ENCODE results near the gene PDGFD. TPM values are rescaled to one million over a fixed set of nuclear protein-coding genes. Genes with fewer than 3 reads are reported as not detected.

Gene PDGFD
- total RNA-seq, 1 donor from 2014 or later, result not detected

DNA sequence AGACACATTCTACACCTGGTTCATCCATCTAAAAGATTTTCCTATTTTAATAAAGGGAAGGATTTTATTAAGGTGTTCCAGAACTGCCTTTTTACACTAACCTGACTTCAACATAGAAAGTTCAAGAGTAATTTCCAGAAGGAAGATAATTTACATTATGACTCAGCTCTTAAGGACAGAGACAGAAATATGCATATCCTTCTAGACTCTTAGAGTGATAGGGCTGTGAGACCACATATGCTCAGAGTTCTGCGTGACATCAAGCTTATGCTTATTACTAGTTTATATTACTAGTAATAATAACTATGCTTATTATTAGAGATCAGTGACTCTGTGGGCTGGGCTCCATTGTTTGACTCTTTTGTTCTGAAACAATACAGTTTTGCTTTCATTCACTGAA, 4.6 kb downstream of the PDGFD start:
- DNase-seq (ENCODE audit: low spot score), result no peak
- Mint-ChIP-seq H3K36me3 (ENCODE audit: low read depth) (no peaks in the 10 kb centered on the region), H3K9me3 (no peaks in the 10 kb centered on the region), H3K27ac (no peak overlapping the region), H3K27me3 (ENCODE audit: low read depth) (peaks cover 16% of the 10 kb centered on the region), H3K4me3 (ENCODE audit: low read depth) (no peak overlapping the region), H3K4me1 (ENCODE audit: low read depth) (peaks cover 4% of the 10 kb centered on the region)
- intact Hi-C loops (cut with micrococcal nuclease), result no loop called here

DNA sequence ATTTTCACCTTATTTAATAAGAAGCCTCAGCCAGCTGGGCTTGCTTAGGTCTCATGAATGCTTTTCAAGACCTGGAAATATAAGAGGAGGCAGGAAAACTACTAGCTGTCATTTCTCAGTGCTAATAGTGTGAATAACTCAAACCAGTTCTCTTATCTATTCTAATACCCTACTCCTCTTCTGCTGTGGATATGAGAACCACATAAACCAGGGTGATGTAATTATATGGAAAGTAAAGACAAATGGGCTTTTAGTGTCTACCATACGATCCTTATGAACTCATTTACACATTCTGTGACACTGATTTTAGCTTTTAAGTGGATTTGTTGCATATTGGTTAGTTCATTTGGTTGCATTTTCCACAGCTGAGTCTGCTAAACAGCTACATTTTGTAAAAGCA, 8.6 kb downstream of the PDGFD start:
- H3K36me3 Mint-ChIP-seq (ENCODE audit: low read depth), result no peaks in the 10 kb centered on the region
- intact Hi-C loops (cut with micrococcal nuclease), result no loop called here
- no peaks in the 10 kb centered on the region for H3K9me3 Mint-ChIP-seq
- DNase-seq (ENCODE audit: low spot score), result no peak
- no peaks in the 10 kb centered on the region for H3K4me1 Mint-ChIP-seq (ENCODE audit: low read depth)
- no peak overlapping the region for H3K4me3 Mint-ChIP-seq (ENCODE audit: low read depth)
- H3K27me3 Mint-ChIP-seq (ENCODE audit: low read depth), result no peaks in the 10 kb centered on the region
- H3K27ac Mint-ChIP-seq, result no peak overlapping the region

DNA sequence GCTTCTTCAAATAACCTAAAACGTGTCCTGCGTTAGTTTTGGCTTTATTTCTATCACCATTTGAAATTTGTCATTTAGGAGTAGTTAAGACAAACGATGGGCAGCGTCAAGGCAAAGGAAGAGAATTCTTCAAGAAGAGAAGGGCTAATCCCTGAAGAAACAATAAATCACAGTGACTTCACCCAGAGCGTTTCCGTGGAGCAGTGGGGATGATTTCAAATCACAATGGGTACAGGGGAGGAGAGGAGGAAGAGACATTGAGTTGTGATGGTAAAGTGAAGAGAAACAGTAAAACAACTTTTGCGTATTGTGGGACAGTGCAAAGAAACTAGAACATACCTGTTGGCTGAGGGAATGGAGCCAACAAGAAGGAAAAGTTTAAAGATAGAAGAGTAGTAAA, 9.7 kb downstream of the PDGFD start:
- Mint-ChIP-seq H3K9me3 (no peaks in the 10 kb centered on the region), H3K4me3 (ENCODE audit: low read depth) (no peak overlapping the region), H3K4me1 (ENCODE audit: low read depth) (no peaks in the 10 kb centered on the region), H3K27ac (no peak overlapping the region), H3K36me3 (ENCODE audit: low read depth) (no peaks in the 10 kb centered on the region), H3K27me3 (ENCODE audit: low read depth) (no peaks in the 10 kb centered on the region)
- intact Hi-C loops (cut with micrococcal nuclease), result loop anchor here (5.0 kb wide), 1 partner anchor 472 kb away; no protein-coding TSS in a partner anchor
- DNase-seq (ENCODE audit: low spot score), result no peak

DNA sequence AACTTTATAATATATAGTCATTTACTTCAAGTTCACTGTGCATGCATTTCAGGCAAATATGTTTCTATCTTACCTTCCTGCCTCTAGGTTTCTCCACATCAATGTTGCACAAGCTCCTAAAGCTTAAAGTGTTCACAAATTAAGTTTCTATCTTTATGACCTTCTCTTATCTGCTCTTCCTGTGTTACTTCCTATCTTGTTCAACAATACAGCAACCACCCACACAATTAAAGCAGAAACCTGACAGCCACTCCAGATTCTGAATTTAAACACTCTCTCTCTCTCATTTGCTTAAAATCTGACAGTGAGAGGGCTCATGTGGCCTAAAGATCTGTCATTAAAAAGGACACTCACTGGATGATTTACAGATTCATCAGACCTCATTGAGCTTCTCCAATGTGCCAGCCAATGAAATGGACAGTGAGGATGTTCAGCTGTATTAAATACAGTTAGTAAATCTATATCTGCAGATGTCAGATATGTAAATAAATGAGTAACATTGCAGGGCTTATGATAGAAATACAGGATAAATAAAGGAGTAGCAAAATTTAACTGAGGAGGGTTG, 10.9 kb downstream of the PDGFD start:
- no peak overlapping the region for H3K27ac Mint-ChIP-seq
- intact Hi-C loops (cut with micrococcal nuclease), result loop anchor here (5.0 kb wide), 1 partner anchor 471 kb away; no protein-coding TSS in a partner anchor
- no peaks in the 10 kb centered on the region for H3K4me1 Mint-ChIP-seq (ENCODE audit: low read depth)
- H3K9me3 Mint-ChIP-seq, result no peaks in the 10 kb centered on the region
- no peaks in the 10 kb centered on the region for H3K27me3 Mint-ChIP-seq (ENCODE audit: low read depth)
- H3K36me3 Mint-ChIP-seq (ENCODE audit: low read depth), result no peaks in the 10 kb centered on the region
- H3K4me3 Mint-ChIP-seq (ENCODE audit: low read depth), result no peak overlapping the region
- no peak for DNase-seq (ENCODE audit: low spot score)

DNA sequence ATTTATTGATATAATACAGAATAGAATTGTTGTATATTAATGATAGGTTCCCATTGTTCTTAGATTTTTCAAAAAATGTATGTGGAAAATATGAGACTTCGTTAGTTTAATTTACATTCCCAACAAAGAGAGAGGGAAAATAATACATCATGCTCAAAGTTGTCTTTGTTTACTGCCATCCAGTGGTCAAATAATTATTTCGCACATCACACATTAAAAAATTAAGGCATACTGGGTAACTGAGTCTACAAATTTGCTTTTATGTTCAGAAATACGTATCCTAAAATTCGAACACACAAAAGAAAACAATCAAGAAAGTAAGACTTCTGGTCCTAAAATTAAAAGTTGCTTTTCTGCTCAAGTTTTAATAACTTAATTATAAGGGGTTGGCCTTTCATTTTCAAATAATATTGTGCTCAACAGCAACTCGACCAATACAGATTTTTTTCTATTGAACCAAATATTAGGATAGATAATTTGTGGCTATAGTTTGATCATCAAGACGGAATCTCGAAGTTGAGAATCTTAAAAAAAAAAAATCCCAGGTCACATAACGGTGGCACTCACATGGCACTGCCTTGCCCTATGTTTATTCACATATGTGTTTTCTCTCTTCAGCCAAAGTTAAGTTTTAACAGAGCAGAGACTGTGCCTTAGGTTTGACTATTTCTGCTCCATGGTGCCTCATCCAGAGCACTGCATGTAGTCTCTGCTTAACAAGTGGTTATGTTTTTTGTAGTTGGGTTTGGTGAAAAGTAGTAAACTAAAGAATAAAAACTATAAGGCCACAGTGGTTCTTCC, 12.3 kb downstream of the PDGFD start:
- Mint-ChIP-seq H3K9me3 (no peaks in the 10 kb centered on the region), H3K27ac (no peak overlapping the region), H3K4me1 (ENCODE audit: low read depth) (no peaks in the 10 kb centered on the region), H3K27me3 (ENCODE audit: low read depth) (no peaks in the 10 kb centered on the region), H3K4me3 (ENCODE audit: low read depth) (no peak overlapping the region), H3K36me3 (ENCODE audit: low read depth) (no peaks in the 10 kb centered on the region)
- DNase-seq (ENCODE audit: low spot score), result no peak
- intact Hi-C loops (cut with micrococcal nuclease), result loop anchor here (5.0 kb wide), 1 partner anchor 469 kb away; no protein-coding TSS in a partner anchor

DNA sequence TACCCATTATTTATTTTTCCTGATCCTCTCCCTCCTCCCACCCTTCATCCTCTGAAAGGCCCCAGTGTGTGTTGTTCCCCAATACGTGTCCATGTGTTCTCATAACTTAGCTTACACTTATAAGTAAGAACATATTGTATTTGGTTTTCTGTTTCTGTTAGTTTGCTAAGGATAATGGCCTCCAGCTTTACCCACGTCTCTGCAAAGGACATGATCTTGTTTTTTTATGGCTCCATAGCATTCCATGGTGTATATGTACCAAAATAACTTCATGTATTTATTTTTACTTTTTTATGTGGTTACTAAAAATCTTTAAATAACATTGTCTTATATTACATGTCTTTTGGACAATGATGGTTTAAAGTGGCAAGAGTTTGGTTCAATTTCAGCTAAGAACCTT, 15.2 kb downstream of the PDGFD start:
- Mint-ChIP-seq H3K4me1 (ENCODE audit: low read depth) (no peaks in the 10 kb centered on the region), H3K27ac (no peak overlapping the region), H3K9me3 (no peaks in the 10 kb centered on the region), H3K27me3 (ENCODE audit: low read depth) (no peaks in the 10 kb centered on the region), H3K4me3 (ENCODE audit: low read depth) (no peak overlapping the region), H3K36me3 (ENCODE audit: low read depth) (no peaks in the 10 kb centered on the region)
- intact Hi-C loops (cut with micrococcal nuclease), result no loop called here
- no peak for DNase-seq (ENCODE audit: low spot score)

DNA sequence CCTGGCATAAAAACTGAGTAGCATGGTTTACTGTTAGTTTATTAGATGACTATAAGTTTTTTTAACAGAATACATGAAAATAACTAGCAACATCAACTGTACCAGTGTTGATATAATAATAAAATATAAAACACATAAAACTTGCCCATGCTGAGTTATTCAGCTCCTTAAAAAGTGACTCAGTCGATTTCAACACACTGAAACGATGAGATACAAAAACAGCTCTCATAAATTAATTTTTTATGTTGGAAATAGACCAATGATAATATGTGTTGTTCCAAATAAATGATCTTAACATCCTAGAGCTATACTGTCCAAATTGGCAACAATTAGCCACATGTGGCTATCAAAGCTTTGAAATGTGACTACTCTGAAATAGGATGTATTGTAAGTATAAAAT, 15.9 kb downstream of the PDGFD start:
- H3K4me1 Mint-ChIP-seq (ENCODE audit: low read depth), result no peaks in the 10 kb centered on the region

DNA sequence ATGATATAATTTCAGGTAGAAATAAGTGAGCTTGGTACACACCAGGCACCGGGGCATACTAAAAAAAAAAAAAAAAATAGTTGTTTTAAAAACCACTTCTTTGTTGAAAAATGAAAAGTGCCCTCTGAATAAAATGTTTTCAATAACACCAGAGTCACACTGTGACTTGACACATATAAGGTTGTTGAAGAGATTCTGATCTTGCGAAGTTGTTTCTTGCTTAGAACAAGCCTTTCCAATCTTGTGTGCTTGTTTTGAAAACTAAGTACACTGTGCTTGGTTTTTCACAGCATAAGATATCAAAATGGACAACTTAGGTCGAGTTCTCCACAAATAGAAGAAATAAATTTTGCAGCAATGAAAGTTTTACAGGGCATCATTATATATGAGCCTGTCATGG, 17.0 kb downstream of the PDGFD start:
- intact Hi-C loops (cut with micrococcal nuclease), result no loop called here
- Mint-ChIP-seq H3K4me1 (ENCODE audit: low read depth) (no peaks in the 10 kb centered on the region), H3K4me3 (ENCODE audit: low read depth) (no peak overlapping the region), H3K27ac (no peak overlapping the region), H3K9me3 (no peaks in the 10 kb centered on the region), H3K27me3 (ENCODE audit: low read depth) (no peaks in the 10 kb centered on the region), H3K36me3 (ENCODE audit: low read depth) (no peaks in the 10 kb centered on the region)
- no peak for DNase-seq (ENCODE audit: low spot score)

More for the DNA sequence above, 15.9 kb downstream of the PDGFD start:
- H3K27me3 Mint-ChIP-seq (ENCODE audit: low read depth), result no peaks in the 10 kb centered on the region
- H3K9me3 Mint-ChIP-seq, result no peaks in the 10 kb centered on the region
- H3K27ac Mint-ChIP-seq, result no peak overlapping the region
- intact Hi-C loops (cut with micrococcal nuclease), result no loop called here
- H3K36me3 Mint-ChIP-seq (ENCODE audit: low read depth), result no peaks in the 10 kb centered on the region
- no peak overlapping the region for H3K4me3 Mint-ChIP-seq (ENCODE audit: low read depth)
- no peak for DNase-seq (ENCODE audit: low spot score)

DNA sequence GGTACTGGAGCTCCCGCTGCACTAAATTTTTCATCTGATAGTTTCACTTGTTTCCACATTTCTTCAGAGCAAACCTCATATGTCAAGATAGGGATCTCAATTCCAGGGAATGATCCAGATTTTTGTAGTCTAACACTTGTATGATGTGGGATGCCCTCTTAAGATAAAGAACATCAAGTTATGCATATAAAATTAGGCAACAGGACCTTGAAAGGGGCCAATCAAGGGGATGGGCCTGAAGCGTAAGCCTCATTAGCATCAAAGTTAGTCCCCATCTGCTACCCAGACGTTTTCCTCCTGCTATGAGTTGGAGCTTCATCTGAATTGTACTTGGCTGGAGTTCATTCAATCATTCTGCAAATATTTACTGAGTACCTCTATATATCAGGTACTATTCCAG, 17.5 kb downstream of the PDGFD start:
- no peaks in the 10 kb centered on the region for H3K4me1 Mint-ChIP-seq (ENCODE audit: low read depth)
- no peaks in the 10 kb centered on the region for H3K27me3 Mint-ChIP-seq (ENCODE audit: low read depth)
- DNase-seq (ENCODE audit: low spot score), result no peak
- H3K4me3 Mint-ChIP-seq (ENCODE audit: low read depth), result no peak overlapping the region
- H3K27ac Mint-ChIP-seq, result no peak overlapping the region
- intact Hi-C loops (cut with micrococcal nuclease), result no loop called here
- H3K36me3 Mint-ChIP-seq (ENCODE audit: low read depth), result no peaks in the 10 kb centered on the region
- no peaks in the 10 kb centered on the region for H3K9me3 Mint-ChIP-seq

DNA sequence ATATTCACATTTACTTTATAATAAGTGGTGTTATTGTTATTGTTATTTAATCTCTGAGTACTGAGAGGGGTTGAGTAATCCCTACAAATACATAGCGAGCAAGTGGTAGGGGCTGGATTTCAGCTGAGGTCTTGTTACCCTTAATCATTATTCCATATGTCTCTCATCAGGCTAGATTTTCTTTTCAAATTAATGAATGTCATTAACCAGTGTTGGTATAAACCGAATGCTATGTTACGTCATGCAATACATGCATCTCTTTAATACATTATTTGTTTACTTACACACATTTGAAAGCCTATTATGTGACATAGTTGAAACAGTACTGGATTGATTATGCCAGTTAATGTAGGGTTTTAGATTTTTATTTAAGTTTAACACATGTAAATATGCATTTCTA, 18.9 kb downstream of the PDGFD start:
- Mint-ChIP-seq H3K4me3 (ENCODE audit: low read depth) (no peak overlapping the region), H3K27ac (no peak overlapping the region), H3K27me3 (ENCODE audit: low read depth) (no peaks in the 10 kb centered on the region), H3K9me3 (no peaks in the 10 kb centered on the region), H3K4me1 (ENCODE audit: low read depth) (no peaks in the 10 kb centered on the region), H3K36me3 (ENCODE audit: low read depth) (no peaks in the 10 kb centered on the region)
- no peak for DNase-seq (ENCODE audit: low spot score)
- intact Hi-C loops (cut with micrococcal nuclease), result no loop called here

DNA sequence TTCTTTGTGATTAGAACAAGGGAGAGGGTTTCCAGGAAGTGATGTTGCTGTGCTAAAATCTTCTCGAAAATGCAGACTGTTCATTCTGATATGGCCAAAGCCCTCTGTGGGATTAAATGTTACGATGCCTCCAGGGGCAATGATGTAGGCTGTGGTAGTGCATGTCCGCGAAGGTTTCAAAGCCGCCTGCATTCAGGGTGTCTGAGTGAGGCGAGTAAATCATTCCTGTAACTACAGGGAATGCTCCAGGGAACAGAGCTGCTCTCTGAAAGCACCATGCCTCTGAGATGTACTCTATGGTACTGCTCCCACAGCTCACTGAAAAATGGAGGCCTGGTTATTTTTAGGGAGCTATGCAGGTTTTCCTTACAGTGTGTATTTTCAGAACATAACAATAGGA, 21.2 kb downstream of the PDGFD start:
- Mint-ChIP-seq H3K27me3 (ENCODE audit: low read depth) (no peaks in the 10 kb centered on the region), H3K27ac (no peak overlapping the region), H3K9me3 (no peaks in the 10 kb centered on the region), H3K4me3 (ENCODE audit: low read depth) (no peak overlapping the region), H3K4me1 (ENCODE audit: low read depth) (no peaks in the 10 kb centered on the region), H3K36me3 (ENCODE audit: low read depth) (no peaks in the 10 kb centered on the region)
- intact Hi-C loops (cut with micrococcal nuclease), result no loop called here
- DNase-seq (ENCODE audit: low spot score), result no peak

DNA sequence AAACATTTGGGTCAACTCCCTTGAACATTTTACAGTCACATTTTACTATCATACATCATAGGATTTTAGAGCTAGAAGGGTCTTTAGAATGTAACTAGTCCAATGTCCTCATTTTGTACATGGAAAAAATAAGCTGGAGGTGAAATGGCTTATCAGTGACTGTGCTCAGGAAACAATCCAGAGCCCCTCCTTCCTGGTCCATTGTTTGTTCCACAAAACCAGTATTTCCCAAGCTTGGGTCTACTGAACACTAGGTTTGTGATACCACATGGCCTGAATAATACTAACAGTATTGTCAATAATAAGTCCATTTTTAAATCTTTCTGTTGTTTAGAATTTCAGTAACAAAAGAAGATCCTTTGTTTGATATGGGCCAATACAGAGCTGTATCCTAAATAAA, 27.1 kb downstream of the PDGFD start:
- Mint-ChIP-seq H3K4me3 (ENCODE audit: low read depth) (no peak overlapping the region), H3K27me3 (ENCODE audit: low read depth) (no peaks in the 10 kb centered on the region), H3K9me3 (no peaks in the 10 kb centered on the region), H3K36me3 (ENCODE audit: low read depth) (no peaks in the 10 kb centered on the region), H3K27ac (no peak overlapping the region), H3K4me1 (ENCODE audit: low read depth) (no peaks in the 10 kb centered on the region)
- no peak for DNase-seq (ENCODE audit: low spot score)
- intact Hi-C loops (cut with micrococcal nuclease), result no loop called here

DNA sequence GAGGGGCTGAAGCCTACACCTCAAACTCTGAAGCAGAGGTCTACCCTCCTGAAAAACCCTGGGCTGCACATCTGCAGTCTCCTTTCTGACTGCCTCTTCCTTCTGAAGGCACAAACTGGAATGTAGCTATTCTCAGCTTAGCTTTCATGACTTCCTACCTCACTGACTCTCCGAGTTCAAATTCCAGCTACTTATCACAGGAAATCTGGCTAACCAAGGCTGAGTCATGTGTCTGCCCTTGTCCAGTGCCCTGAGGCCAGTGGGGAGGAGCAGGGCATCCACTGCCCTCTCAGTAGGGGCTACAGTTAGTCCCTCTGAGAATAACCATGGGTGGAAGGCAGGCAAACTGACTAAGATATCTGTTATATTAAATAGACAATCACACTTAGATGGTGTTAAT, 29.2 kb downstream of the PDGFD start:
- Mint-ChIP-seq H3K9me3 (no peaks in the 10 kb centered on the region), H3K36me3 (ENCODE audit: low read depth) (no peaks in the 10 kb centered on the region), H3K27ac (no peak overlapping the region)

More for the DNA sequence above, 29.2 kb downstream of the PDGFD start:
- intact Hi-C loops (cut with micrococcal nuclease), result no loop called here
- no peak for DNase-seq (ENCODE audit: low spot score)
- Mint-ChIP-seq H3K4me3 (ENCODE audit: low read depth) (no peak overlapping the region), H3K27me3 (ENCODE audit: low read depth) (no peaks in the 10 kb centered on the region), H3K4me1 (ENCODE audit: low read depth) (no peaks in the 10 kb centered on the region)
